ENCODE measurements around the gene FUT2.

The FUT2 gene

DNA sequence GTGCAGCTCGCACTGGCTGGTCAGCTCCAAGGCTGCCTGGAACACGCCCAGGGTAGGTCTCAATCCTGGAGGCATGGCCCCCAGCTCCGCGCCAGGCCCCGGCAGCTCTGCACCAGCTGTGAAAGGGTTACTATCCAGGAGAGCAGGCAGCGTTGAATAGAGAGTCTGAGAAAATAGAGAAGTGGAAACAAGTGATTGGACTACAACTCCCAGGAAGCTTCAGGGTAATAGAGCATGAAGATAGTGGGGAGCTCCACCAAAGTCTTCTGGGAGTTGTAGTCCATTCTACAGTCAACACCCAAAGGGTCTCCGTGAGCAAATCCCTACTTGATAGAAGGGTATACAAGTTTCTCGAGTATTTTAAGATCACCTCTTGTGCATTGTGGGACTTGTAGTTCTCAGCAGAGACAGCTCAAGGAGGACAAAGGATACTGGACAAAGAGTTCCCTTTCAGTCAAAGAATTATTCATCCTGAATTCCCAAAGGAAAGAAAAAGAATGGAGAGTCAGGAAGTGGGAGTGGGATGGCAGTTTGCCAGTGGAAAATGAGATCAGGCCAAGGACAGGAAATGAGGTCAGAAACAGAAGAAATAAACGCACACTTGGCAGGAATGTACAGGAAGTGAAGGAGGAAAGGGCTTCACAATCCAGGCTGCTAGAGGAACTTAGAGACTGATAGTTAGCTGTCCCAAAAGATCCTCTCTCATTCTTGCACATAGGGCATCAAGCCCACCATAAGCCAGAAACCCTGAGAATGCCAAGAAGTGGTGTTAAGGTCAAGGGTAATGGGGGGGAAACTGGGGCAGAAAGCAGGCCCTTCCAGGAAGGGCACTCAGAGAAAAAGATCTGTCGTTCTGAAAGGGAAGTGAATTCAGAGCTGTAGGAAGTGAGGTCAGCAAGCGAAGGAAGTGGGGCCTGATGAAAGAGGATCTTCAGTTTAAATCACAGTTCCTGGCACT, 29.3 kb downstream of the FUT2 start:
- Mint-ChIP-seq H3K9me3 (ENCODE audit: low read depth) (peaks cover 11% of the 10 kb centered on the region), H3K27ac (peak overlapping the region; percentile 93), H3K36me3 (peaks cover 10% of the 10 kb centered on the region), H3K27me3 (no peaks in the 10 kb centered on the region), H3K4me1 (ENCODE audit: low read depth) (peaks cover 26% of the 10 kb centered on the region), H3K4me3 (peak overlapping the region; percentile 80)

DNA sequence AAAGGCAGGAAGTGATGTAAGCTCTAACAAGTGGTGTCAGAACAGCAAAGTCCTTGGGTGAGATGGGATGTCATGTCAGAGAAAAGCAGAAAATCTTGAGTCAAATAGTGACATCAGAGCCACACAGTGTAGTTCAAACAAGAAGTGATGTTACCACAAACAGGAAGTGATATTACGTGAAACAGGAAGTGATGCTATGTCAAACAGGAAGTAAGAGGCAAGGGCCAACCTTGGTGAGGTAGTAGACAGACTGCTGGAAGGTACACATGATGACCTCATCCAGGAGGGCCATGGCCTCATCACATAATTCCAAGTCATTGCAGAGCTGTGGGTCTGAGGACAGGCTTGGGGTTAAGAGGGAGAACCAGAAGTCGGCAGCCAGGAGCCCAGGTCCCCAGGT, 30.8 kb downstream of the FUT2 start:
- Mint-ChIP-seq H3K27me3 (no peaks in the 10 kb centered on the region), H3K4me3 (no peak overlapping the region), H3K4me1 (ENCODE audit: low read depth) (peaks cover 21% of the 10 kb centered on the region), H3K27ac (peak overlapping the region; percentile 46), H3K9me3 (ENCODE audit: low read depth) (peaks cover 11% of the 10 kb centered on the region), H3K36me3 (peaks cover 10% of the 10 kb centered on the region)

DNA sequence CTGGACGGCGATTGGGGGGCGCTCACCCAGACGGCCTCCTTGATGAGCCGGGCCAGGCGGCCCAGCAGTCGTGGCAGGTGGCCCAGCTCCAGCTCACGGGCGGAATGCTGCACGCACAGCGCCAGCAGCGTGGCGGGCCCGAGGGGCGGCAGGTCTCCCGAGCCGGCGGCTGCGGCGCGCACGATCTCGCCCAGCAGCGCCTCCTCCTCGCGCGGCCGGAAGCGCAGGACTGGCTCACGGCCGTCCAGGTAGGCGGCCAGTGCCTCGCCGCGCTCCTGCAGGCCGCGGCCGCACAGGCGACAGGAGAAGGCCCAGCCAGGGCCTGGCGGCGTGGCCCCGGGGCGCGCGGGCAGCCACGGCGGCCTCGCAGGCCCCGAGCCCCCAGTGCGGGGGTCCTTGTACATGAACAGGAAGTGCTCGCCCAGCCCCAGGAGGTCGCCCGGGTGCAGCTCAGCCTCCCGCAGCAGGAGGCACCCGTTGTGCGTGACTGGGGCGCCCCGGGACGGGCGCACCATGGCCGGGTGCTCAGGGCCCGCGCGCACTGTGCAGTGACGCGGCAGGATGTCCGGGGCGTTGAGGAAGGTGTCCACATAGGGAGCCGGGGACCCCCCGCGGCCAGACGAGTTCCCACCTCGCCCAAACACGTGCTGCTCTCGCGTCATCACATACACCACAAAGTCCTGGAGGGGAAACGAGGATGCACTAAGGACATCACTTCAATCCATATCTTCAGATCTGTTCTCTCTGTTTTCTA, 33.3 kb downstream of the FUT2 start:
- peaks cover 11% of the 10 kb centered on the region for H3K9me3 Mint-ChIP-seq (ENCODE audit: low read depth)
- peaks cover 20% of the 10 kb centered on the region for H3K4me1 Mint-ChIP-seq (ENCODE audit: low read depth)
- no peak overlapping the region for H3K4me3 Mint-ChIP-seq
- H3K36me3 Mint-ChIP-seq: peaks cover 10% of the 10 kb centered on the region
- H3K27ac Mint-ChIP-seq: no peak overlapping the region
- H3K27me3 Mint-ChIP-seq: no peaks in the 10 kb centered on the region

DNA sequence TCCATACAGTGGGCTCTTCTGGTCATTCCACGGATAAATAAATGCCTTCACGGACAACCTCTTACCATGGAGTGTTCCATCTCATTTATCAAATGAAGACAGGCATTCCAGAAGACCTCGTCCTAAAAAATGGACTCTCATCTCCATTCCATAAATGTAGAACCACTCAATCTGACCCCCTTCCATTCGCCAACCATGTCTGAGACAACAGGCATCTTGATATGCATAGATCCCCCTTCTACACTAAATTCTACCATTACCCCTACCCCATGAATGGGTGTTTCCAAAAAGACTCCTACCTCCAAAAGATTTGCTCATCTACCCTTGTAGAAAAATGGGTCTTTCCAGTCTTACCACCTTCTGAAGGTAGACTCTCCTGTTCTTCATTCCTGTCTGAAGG, 35.7 kb downstream of the FUT2 start:
- Mint-ChIP-seq H3K27ac (no peak overlapping the region), H3K27me3 (no peaks in the 10 kb centered on the region), H3K4me1 (ENCODE audit: low read depth) (peaks cover 6% of the 10 kb centered on the region), H3K36me3 (peaks cover 2% of the 10 kb centered on the region), H3K9me3 (ENCODE audit: low read depth) (peaks cover 2% of the 10 kb centered on the region), H3K4me3 (no peak overlapping the region)

DNA sequence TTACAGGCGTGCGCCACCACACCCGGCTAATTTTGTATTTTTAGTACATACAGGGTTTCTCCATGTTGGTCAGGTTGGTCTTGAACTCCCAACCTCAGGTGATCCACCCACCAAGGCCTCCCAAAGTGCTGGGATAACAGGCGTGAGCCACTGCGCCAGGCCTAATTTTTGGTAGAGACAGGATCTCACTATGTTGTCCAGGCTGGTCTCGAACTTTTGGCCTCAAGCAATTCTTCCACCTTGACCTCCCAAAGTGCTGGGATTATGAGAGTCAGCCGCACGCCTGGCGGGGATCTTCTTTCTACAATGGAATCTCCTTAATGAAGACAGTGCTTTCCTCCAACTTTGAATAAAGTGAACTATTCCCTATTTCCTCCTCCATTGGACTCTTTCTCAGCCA, 38.9 kb downstream of the FUT2 start:
- Mint-ChIP-seq H3K36me3 (no peaks in the 10 kb centered on the region), H3K27ac (no peak overlapping the region), H3K4me3 (no peak overlapping the region), H3K9me3 (ENCODE audit: low read depth) (no peaks in the 10 kb centered on the region), H3K27me3 (no peaks in the 10 kb centered on the region), H3K4me1 (ENCODE audit: low read depth) (peaks cover 3% of the 10 kb centered on the region)

DNA sequence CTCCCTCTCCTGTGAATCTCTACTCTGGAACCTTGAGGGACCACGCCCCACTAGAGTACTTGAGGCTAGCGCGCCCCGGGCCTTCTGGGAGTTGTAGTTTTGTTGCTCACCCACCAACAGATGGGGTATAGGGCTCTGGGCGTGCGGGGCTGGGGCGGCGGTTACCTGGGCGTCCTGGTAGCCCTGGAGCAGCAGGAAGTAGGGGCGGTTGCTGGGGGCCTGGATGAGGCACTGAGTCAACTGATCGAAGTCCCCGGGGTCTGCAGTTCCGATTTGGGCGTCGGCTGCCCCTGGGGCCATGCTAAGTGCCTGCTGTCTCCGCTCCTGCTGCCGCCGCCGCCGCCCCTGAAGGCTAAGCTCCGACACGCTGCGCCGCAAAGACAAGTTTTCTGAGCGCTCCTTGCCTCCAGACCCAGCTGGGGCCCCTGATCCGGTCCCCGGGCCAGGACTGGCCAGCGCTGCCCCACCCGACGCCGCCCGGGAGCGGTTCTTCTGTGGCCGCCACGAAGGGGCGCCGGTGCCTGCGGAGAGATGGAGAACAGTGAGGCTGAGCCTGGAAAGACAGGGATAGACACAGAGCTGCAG, 39.4 kb downstream of the FUT2 start:
- H3K4me3 Mint-ChIP-seq: no peak overlapping the region
- H3K9me3 Mint-ChIP-seq (ENCODE audit: low read depth): no peaks in the 10 kb centered on the region
- no peaks in the 10 kb centered on the region for H3K27me3 Mint-ChIP-seq
- H3K36me3 Mint-ChIP-seq: no peaks in the 10 kb centered on the region
- no peak overlapping the region for H3K27ac Mint-ChIP-seq
- peaks cover 6% of the 10 kb centered on the region for H3K4me1 Mint-ChIP-seq (ENCODE audit: low read depth)

DNA sequence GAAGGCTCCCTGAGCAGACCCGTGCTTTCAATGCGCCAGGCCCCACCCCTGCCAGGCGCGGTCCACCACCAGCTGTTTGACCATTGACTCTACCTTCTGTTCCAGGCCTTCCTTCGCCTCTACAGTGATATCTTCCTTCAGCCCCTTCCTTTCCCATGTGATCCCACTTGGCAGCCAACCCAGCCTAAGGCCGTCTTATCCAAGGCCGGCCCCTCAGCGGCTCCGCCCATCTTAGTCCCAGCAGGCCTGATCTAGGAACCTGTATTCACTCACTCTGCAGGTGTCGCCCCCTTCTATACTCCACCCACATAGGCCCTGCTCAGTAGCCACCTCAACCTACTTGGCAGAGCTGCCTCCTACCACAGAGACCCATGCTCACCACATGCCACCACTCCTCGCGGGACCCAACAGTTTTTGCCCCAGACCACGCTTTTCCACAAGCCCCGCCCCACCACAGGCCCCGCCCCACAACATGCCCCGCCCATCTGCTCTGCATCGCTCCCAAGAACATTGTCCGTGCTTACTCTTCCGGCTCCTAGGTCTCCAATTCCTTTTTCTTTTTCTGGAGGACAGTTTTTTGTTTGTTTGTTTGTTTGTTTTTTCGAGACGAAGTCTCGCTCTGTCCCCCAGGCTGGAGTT, 41.7 kb downstream of the FUT2 start:
- Mint-ChIP-seq H3K4me3 (peak overlapping the region; percentile 32), H3K27ac (no peak overlapping the region), H3K27me3 (no peaks in the 10 kb centered on the region), H3K4me1 (ENCODE audit: low read depth) (peaks cover 16% of the 10 kb centered on the region), H3K36me3 (no peaks in the 10 kb centered on the region), H3K9me3 (ENCODE audit: low read depth) (no peaks in the 10 kb centered on the region)

DNA sequence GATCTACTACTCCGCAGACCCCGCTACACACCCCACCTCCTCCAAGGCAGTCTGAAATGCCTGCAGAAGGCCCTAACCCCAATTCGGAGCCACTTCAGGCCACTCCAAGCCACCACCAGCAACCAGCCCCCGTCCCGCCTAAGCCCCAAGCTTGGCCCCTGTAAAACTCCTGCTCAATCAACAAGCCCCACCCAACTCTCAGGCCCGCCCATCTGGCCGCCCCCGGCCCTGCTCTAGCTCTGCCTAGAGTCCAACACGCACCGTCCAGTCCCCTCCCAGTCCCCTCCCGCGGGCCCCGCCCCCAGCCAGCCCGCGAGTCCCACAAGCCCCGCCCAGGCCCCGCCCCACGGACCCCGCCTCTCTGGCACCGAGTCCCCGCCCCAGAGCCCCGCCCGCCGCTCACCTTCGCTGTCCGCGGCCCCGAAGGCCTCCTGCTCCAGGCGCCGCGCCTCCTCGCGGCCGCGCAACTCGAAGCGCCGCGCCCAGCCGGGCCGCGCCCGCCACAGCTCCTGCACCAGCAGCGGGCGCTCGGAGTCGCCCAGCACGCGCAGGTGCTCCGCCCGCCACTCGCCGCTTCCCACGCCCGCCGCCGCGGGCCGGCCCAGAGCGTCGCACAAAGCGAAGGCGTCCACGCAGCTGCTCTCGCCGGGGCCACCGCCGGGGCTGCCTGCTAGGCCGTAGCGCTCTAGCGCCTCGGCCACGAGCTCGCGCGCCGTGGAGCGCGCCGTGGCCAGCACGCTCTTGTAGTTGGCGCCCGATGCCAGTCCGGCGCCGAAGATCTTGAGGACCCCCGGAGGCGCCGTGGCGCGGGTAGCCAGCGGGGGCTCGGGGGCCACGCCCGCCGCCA, 43.0 kb downstream of the FUT2 start:
- Mint-ChIP-seq H3K9me3 (ENCODE audit: low read depth) (no peaks in the 10 kb centered on the region), H3K4me3 (peak overlapping the region; percentile 70), H3K36me3 (no peaks in the 10 kb centered on the region), H3K4me1 (ENCODE audit: low read depth) (peaks cover 16% of the 10 kb centered on the region), H3K27me3 (no peaks in the 10 kb centered on the region), H3K27ac (no peak overlapping the region)

DNA sequence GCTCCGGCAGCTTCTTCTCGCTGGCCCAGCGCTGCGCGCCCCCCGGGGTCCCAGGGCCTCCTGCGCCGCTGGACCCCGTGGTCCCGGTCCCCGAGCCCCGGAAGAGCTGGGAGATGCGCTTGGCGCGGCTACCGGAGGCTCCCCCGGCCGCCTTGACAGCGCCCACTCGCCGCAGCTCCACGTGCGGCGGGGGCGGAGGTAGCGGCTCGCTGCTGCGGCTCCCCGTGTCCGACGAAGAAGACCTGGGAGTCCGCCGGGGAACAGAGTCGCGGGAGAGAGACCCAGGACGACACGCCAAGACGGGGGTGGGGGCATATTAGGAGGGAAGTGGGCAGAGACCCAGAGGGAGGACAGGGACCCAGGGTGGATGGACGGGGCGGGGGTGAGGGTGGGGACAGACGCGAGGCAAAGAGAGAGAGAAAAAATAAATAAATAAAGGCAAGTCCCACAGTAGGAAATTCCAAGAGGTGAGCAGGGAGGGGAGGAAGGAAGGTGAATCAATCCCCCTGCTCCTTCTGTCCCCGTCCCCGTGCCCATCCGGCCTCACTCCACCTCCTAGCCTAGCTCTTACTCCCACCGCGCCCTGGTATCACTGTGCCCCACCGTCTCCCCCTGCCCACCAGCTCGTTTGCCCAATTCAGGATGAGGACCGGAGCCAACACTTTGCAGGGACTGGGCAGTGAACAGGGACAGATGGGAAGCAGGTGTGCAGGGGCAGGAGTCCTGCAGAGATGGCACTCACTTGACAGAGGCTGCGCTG, 43.8 kb downstream of the FUT2 start:
- Mint-ChIP-seq H3K36me3 (no peaks in the 10 kb centered on the region), H3K27me3 (no peaks in the 10 kb centered on the region), H3K4me3 (peak overlapping the region; percentile 17), H3K4me1 (ENCODE audit: low read depth) (peaks cover 16% of the 10 kb centered on the region), H3K9me3 (ENCODE audit: low read depth) (no peaks in the 10 kb centered on the region), H3K27ac (no peak overlapping the region)

DNA sequence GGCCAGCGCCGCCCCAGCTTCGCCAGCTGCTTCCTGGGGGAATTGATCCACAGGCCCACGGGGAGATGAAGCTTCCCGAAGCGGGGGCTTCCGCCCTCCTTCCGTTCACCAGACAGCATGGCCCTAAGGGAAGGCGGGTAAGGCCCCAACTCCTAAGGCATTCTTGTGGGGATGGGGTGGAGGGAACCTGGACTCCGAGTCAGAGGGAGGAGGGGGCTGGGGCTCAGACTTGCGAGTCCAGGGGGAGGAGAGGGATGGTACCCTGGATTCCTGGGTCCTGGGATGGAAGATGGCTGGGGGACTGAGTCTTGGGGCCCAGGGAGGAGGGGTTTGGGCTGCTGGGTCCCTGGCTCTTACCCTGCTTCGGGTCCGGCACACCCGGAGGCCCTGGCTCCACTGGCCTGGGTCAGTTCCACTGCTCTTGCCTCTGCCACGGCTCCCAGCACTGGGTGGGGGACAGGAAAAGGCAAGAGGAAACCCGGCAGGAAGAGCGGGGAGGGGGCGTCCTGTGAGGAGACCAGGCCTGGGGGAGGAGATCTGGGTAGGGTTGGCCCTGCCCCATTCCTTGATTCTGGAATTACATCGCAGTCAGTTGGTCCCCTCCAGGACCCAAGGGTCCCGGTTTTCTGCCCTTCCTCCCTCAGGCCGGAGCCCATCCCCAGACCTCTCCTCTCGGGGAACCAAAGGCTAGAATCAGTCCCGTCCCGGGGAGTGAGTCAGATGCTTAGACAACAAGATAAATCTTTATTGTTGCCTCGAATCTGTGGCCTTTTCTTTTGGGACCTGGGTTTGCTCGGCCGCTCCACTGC, 44.6 kb downstream of the FUT2 start, which contains the start of gene RASIP1:
RASIP1 (minus strand) TSS at position 447 of the 809 bp plus-strand sequence; CDS start at position 119, 328 bp downstream.
- peak within 1 kb of the TSS; percentile 17 for H3K4me3 Mint-ChIP-seq
- H3K27me3 Mint-ChIP-seq: no peaks in the 10 kb centered on the region

DNA sequence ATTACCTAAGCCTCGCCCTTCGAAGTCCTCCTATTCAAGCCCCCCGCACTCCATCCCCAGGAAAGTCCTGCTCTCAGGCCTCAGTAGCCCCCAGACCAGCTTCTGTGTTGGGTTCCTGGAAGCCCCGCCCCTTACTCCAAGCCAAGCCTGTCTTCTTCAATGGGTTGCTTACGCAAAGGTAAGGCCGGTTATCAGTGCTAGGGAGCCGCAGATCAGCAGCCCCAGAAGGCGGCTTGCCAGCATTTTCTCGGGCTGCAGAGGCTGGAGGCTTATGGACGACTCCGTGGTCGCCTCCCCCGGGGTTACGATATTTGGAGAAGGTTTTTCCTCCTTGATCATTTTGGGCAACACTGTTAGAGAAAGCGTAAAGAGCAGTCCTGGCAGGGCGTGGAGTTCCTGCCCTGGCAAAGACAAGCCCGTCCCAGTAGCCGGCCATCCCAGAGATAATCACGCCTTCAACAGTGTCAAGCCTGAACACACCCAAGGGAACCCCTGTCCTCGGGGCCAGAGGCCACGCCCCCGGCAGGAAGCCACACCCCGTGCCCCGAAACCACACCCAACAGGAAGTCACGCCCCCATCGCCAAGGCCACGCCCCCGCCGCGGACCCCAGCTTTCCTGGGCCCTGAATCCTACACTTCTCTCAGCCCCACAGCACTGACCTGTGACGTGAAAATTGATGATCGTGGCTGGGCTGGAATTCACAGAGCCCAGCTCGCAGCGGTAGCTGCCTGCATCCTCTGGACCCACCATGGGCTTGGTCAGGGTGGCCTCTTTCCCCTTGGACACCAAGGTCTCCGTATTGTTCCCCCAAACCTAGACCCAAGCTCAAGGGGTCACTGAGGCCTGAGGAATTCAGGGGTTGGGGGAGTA, 45.6 kb downstream of the FUT2 start:
- H3K36me3 Mint-ChIP-seq: no peaks in the 10 kb centered on the region
- no peak overlapping the region for H3K4me3 Mint-ChIP-seq
- H3K4me1 Mint-ChIP-seq (ENCODE audit: low read depth): peaks cover 20% of the 10 kb centered on the region
- H3K27me3 Mint-ChIP-seq: peaks cover 5% of the 10 kb centered on the region
- no peaks in the 10 kb centered on the region for H3K9me3 Mint-ChIP-seq (ENCODE audit: low read depth)
- H3K27ac Mint-ChIP-seq: no peak overlapping the region

More for the DNA sequence above, 44.6 kb downstream of the FUT2 start, which contains the start of gene RASIP1:
- Mint-ChIP-seq H3K27ac (no peak within 1 kb of the TSS), H3K9me3 (ENCODE audit: low read depth) (no peaks in the 10 kb centered on the region), H3K4me1 (ENCODE audit: low read depth) (peaks cover 16% of the 10 kb centered on the region), H3K36me3 (no peaks in the 10 kb centered on the region)

DNA sequence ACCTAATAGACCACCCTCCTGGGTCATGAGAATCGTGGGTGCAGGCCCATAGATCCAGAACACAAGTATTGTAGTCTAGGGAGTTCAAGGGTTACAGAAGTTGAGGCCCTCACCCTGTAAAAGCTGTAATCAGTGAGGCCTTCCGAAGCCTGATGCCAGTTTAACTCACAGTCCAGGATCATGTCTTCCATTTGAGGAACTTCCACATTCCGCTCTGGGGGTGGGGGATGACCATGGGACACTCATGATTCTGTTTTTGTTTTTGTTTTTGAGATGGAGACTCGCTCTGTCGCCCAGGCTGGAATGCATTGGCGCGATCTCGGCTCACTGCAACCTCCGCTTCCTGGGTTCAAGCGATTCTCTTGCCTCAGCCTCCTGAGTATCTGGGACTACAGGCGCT, 46.3 kb downstream of the FUT2 start:
- H3K36me3 Mint-ChIP-seq: no peaks in the 10 kb centered on the region
- H3K4me3 Mint-ChIP-seq: no peak overlapping the region
- H3K27me3 Mint-ChIP-seq: peaks cover 5% of the 10 kb centered on the region
- no peaks in the 10 kb centered on the region for H3K9me3 Mint-ChIP-seq (ENCODE audit: low read depth)
- H3K27ac Mint-ChIP-seq: no peak overlapping the region
- peaks cover 20% of the 10 kb centered on the region for H3K4me1 Mint-ChIP-seq (ENCODE audit: low read depth)

Measured in activated naive CD8-positive, alpha-beta T cell (primary cell).